ENCODE results near the gene SRC. TPM values are rescaled to one million over a fixed set of nuclear protein-coding genes. Genes with fewer than 3 reads are reported as not detected.

SRC gene
- total RNA-seq, 2 donors from 2014 or later, result 61.2 to 149 TPM

DNA sequence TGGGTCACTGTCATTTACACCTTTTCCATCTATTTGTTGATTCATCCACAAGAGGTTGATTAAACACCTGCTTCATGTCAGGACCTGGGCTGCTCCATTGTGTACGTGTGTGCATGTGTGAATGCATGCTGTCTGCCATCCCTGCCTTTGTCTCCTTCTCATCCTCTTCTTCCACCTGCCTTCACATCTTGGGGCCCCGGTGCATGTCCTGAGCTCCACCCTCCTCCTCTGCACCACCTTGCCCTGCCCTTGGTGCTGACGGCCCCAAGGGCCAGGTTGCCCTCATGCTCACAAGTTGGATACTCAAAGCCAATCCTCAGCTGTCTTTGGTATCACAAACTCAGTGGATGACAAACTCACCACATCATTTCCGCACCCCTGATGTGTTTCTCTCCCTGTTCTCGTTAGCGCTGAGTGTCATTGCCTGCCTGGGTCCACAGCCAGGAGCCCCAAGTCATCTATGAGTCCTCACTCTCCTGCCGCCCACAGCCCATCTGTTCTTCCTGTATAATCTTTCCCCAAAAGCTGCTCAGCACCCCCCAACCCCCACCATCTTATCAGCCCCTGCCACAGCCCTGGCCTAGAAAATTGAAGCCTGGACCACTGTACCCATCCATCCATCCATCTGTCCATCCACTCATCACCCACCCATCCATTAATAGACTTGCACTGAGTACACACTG, 85.0 kb downstream of the SRC start:
- no peak for DNase-seq (ENCODE audit: low spot score)
- Histone ChIP-seq H3K9me3 (no peaks in the 10 kb centered on the region), H3K36me3 (no peaks in the 10 kb centered on the region), H3K4me3 (no peak overlapping the region), H3K27ac (no peak overlapping the region), H3K27me3 (replicated peaks; ENCODE audit: insufficient read depth) (no peaks in the 10 kb centered on the region), H3K4me1 (replicated peaks) (no peaks in the 10 kb centered on the region)
- TF ChIP-seq, protein P1, sequence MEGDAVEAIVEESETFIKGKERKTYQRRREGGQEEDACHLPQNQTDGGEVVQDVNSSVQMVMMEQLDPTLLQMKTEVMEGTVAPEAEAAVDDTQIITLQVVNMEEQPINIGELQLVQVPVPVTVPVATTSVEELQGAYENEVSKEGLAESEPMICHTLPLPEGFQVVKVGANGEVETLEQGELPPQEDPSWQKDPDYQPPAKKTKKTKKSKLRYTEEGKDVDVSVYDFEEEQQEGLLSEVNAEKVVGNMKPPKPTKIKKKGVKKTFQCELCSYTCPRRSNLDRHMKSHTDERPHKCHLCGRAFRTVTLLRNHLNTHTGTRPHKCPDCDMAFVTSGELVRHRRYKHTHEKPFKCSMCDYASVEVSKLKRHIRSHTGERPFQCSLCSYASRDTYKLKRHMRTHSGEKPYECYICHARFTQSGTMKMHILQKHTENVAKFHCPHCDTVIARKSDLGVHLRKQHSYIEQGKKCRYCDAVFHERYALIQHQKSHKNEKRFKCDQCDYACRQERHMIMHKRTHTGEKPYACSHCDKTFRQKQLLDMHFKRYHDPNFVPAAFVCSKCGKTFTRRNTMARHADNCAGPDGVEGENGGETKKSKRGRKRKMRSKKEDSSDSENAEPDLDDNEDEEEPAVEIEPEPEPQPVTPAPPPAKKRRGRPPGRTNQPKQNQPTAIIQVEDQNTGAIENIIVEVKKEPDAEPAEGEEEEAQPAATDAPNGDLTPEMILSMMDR (IDR thresholded peaks at IDR 0.05), result no peak
- TF ChIP-seq POLR2AphosphoS5 (IDR thresholded peaks at IDR 0.05), result no peak
- TF ChIP-seq POLR2A (IDR thresholded peaks at IDR 0.05), result no peak
- intact Hi-C loops (cut with DNase I), result no loop called here
- WGBS, result 79% methylated on average over 7 of the region's 7 CpGs

DNA sequence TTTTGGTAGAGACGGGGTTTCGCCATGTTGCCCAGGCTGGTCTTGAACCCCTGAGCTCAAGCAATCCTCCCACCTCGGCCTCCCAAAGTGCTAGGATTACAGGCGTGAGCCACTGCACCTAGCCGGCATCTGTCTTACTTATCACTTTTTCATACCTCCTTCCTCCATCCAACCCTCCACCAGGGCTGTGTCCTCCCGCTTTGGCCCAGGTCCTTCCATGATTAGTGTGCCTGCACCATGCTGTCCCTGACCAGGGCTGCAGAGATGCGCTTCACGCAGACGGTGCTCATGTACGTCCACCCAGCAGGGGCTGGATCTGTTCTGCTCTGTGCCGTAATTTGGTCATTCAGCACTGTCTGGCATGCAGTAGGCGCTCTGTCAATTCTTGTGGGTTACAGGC, 85.8 kb downstream of the SRC start:
- 94% methylated on average over 12 of the region's 12 CpGs for WGBS
- no peak for DNase-seq (ENCODE audit: low spot score)

DNA sequence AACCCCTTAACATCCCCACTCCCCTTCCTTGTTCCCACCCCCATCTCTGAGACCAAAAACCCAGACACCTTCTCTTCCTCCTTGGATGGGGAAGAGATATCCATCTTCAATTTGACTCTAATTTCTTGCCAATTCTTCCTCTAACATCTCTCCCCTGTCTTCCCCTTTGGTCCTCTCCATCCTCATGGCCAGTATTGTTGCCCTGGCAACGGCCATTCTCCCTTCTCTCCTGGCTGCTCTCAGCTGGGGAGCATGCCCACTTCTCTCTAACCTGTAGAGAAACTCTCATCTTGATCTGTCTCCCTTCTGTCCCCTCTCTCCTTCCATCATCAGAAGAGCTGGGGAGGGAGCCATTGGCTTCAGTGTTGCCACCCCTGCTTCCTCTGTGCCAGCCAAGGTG, 86.7 kb downstream of the SRC start:
- Histone ChIP-seq H3K4me3 (no peak overlapping the region), H3K27ac (no peak overlapping the region), H3K9me3 (no peaks in the 10 kb centered on the region), H3K27me3 (replicated peaks; ENCODE audit: insufficient read depth) (no peaks in the 10 kb centered on the region), H3K36me3 (no peaks in the 10 kb centered on the region), H3K4me1 (replicated peaks) (no peaks in the 10 kb centered on the region)
- 58% methylated on average over 1 of the region's 1 CpG for WGBS
- TF ChIP-seq POLR2A (IDR thresholded peaks at IDR 0.05), result no peak
- TF ChIP-seq POLR2AphosphoS5 (IDR thresholded peaks at IDR 0.05), result no peak
- TF ChIP-seq, protein P1 (IDR thresholded peaks at IDR 0.05), result no peak
- DNase-seq (ENCODE audit: low spot score), result no peak
- intact Hi-C loops (cut with DNase I), result no loop called here

More for the DNA sequence above, 85.8 kb downstream of the SRC start:
- intact Hi-C loops (cut with DNase I), result no loop called here
- Histone ChIP-seq H3K27ac (no peak overlapping the region), H3K27me3 (replicated peaks; ENCODE audit: insufficient read depth) (no peaks in the 10 kb centered on the region), H3K4me1 (replicated peaks) (no peaks in the 10 kb centered on the region), H3K9me3 (no peaks in the 10 kb centered on the region), H3K36me3 (no peaks in the 10 kb centered on the region), H3K4me3 (no peak overlapping the region)
- no peak for TF ChIP-seq POLR2AphosphoS5 (IDR thresholded peaks at IDR 0.05)
- TF ChIP-seq, protein P1 (IDR thresholded peaks at IDR 0.05), result no peak
- TF ChIP-seq POLR2A (IDR thresholded peaks at IDR 0.05), result no peak

DNA sequence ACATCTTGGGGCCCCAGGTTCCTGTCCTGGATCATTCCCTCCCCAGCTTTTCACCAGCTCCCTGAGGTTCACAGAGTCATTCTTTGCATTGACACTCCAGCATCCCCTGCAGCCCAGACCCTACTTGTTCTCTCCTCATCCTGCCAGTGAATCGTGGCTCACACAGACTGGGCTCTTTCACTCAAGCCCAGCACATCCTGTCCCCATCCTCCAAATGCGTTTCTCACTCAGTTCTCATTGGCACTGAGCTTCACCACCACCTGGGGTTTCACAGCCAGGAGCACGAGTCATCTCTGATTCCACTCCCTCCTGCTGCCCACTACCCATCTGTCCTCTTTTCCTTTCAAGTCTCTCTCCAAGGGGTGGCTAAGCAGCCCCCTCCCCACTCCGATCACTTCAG, 89.7 kb downstream of the SRC start:
- Histone ChIP-seq H3K27me3 (replicated peaks; ENCODE audit: insufficient read depth) (no peaks in the 10 kb centered on the region), H3K36me3 (no peaks in the 10 kb centered on the region), H3K27ac (no peak overlapping the region), H3K9me3 (no peaks in the 10 kb centered on the region), H3K4me3 (no peak overlapping the region), H3K4me1 (replicated peaks) (no peaks in the 10 kb centered on the region)
- DNase-seq (ENCODE audit: low spot score), result no peak
- 55% methylated on average over 4 of the region's 4 CpGs for WGBS
- intact Hi-C loops (cut with DNase I), result no loop called here
- TF ChIP-seq, protein P1 (IDR thresholded peaks at IDR 0.05), result no peak
- TF ChIP-seq POLR2A (IDR thresholded peaks at IDR 0.05) (no peak), POLR2AphosphoS5 (IDR thresholded peaks at IDR 0.05) (no peak)

DNA sequence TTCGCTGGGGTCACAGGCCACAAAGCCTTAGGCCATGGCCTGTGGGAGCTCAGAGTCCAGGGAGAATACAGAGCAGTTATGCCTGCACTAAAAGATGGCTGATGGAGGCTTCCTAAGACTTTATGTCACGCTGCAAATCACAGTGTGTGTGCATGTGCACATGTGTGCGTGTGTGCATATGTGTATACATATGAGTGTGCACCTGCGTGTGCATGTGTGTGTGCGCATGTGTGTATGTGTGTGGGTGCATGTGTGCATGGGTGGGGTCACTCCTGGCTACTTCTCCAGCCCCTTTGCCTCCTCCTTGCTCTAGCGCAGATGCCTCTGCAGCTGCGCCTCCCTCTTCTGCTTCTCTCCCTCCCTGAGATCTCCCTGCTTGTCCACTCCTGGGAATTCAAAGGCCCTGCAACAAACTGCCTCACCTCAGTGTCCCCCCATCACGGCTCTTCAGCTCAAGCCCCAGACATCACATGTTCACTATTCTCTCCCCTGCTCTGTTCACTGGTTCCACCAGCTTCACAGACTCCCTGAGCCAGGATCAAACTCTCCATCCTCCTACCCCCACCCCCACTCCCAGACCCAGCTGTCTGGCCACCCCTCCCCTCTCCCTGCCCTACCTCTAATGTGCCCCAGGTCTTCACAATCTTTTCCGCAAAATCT, 90.7 kb downstream of the SRC start:
- H3K36me3 ChIP-seq, result no peaks in the 10 kb centered on the region
- no peaks in the 10 kb centered on the region for H3K4me1 ChIP-seq (replicated peaks)
- no peaks in the 10 kb centered on the region for H3K9me3 ChIP-seq
- H3K27me3 ChIP-seq (replicated peaks; ENCODE audit: insufficient read depth), result no peaks in the 10 kb centered on the region
- no peak for DNase-seq (ENCODE audit: low spot score)
- H3K27ac ChIP-seq, result no peak overlapping the region
- WGBS, result 96% methylated on average over 9 of the region's 9 CpGs
- intact Hi-C loops (cut with DNase I), result no loop called here
- TF ChIP-seq POLR2A (IDR thresholded peaks at IDR 0.05) (no peak), POLR2AphosphoS5 (IDR thresholded peaks at IDR 0.05) (no peak)
- TF ChIP-seq, protein P1 (IDR thresholded peaks at IDR 0.05), result no peak
- H3K4me3 ChIP-seq, result no peak overlapping the region

Data from prostate gland (tissue), 2 donors.